HG02884 (cell line): ENCODE results near the gene ZDHHC1.
"Not testable (repeated sequence)": the region's sequence is repeated elsewhere in the genome, so short reads cannot be mapped to it uniquely, and the experiment has no call there.

Source experiments
- ATAC-seq: cut with Tn5 transposase; IDR thresholded peaks from one replicate; pipeline ENCODE4 v1.9.1; 2021; ENCODE audit warnings: mild to moderate bottlenecking, moderate library complexity; ENCODE audit not compliant: unreplicated experiment

ZDHHC1 gene

DNA sequence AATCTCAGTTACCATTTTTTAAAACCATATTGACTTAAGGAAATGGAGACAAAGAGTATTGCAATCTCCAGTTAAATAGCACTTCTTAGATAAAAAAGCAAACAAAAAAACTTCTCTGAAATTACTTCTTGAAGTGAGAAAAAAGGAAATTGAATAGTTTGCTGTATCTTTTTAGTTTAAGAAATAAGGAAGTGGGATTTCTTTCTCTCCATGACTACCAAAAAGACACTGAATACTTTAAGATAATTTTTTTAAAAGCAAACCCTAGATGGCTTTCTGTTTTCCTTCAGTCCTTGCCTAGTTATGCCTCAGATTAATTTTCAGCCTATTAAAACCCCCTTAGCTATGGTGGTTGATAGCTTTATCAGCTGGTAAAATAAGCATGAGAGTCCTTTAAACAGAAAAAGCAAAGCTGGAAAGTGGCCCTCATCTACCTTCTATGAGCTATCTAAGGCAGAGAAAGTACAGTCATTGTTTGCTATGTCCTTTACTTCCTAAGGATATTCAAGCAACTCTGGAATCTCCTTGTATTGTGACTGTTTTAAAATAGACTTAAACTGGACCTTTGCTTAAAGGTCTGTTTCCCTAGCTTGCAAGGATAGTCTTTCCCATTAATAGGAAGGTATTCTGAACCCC lies 51.6 kb downstream of the ZDHHC1 start:
- ATAC-seq, result no peak

DNA sequence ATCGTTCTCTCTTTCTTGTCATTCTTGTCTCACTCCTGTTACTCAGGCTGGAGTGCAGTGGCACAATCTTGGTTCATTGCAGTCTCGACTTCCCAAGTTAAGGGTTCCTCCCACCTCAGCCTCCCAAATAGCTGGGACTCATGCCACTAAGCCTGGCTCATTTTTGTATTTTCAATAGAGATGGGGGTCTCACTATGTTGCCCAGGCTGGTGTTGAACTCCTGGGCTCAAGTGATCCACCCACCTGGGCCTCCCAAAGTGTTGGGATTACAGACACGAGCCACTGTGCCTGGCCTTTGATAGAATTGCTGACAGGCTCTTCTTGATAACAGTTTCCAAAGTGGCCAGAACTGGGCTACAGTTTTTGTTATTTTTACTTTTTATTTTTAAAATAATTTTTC lies 55.2 kb downstream of the ZDHHC1 start:
- no peak for ATAC-seq

DNA sequence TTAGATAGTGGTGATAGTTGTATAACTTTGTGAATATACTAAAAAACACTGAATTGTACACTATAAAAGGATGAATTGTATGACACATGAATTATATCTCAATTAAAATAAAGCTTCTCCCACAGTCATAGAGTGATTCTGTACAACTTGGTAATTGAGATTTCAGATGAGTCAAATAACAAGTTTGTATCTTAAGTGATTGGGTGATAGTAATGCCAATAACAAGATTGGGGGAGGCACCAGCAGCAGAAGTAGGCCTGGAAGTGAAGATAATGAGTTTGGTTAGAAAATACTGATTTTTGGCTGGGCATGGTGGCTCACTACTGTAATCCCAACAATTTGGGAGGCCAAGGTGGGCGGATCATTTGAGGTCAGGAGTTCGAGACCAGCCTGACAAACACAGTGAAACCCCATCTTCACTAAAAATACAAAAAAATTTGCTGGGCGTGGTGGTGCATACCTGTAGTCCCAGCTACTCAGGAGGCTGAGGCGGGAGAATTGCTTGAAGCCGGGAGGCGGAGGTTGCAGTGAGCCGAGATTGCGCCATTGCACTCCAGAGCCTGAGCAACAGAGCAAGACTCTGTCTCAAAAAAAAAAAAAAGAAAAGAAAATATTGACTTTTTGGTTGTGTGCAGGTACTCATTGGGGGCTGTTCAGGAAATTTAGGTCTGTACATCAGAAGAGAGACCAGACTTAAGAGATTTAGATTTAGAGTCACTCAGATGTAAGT lies 56.6 kb downstream of the ZDHHC1 start:
- not testable (repeated sequence) for ATAC-seq

DNA sequence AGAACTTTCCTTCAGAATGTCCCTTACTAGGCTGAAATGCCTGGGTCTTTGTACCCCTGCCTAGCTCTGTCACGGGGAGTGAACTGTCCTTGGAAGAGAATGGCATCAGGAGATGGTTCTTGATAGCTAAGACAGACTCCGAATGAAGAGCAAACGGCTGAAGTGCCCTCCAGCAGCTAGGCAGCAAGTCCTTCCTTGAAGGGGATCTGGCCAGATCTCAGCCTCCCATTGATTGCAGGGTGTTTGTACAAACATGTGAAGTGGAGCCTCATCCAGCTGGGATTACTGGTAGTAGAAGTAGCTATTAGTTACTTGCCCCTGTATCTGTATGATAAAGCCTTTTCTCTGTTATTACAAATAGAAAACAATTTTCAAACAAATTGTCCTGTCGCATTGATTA lies 58.7 kb downstream of the ZDHHC1 start:
- ATAC-seq, result no peak

DNA sequence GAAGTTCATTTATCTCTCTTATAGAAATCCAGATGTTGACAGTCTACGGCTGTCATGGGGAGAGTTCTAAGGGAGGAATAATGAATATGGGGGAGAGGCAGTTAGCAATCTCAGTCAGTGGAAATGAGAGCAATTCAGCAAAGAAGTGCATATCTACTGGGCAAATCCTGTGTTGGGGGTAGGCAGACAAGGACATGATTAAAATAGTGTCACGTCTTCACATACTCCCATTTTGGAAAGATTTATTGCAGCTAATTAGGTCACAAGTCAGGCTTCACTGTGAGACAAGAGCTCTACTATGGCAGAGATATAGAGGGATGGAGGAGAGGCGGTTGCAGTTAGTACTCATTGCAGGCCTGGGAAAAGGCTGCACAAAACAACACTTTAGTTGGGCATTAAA lies 59.9 kb downstream of the ZDHHC1 start:
- no peak for ATAC-seq

DNA sequence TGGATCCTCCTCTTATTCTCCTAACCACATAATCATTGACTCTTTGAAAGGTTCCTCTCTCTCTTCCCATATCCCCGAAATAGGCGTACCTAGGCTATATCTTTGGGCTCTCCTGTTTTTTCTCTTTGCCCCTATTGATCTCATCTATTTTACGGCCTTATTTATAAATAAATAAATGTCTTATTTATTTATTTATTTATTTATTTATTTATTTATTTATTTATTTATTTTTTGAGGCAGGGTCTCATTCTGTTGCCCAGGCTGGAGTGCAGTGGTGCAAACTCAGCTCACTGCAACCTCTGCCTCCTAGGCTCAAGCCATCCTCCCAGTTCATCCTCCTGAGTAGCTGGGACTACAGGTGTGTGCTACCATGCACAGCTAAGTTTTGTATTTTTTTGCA lies 63.8 kb downstream of the ZDHHC1 start:
- ATAC-seq, result not testable (repeated sequence)

DNA sequence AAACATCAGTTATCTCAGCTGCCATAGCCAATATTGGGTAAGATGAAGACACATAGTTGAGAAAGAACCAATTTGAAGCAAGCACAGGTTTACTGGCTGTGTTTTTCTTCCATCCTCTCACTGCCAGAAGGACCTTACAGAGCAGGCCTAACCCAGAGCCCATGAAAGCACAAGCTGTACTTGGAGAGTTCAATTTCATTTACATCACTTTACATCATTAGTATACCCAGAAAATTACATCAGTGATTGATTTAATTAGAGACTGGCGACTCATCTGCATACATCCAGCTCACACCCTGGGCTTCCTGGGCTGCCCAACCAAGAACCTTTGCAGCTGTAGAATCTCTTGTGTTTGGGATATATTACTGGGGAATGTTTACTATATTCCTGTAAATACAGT lies 66.0 kb downstream of the ZDHHC1 start:
- ATAC-seq, result no peak

DNA sequence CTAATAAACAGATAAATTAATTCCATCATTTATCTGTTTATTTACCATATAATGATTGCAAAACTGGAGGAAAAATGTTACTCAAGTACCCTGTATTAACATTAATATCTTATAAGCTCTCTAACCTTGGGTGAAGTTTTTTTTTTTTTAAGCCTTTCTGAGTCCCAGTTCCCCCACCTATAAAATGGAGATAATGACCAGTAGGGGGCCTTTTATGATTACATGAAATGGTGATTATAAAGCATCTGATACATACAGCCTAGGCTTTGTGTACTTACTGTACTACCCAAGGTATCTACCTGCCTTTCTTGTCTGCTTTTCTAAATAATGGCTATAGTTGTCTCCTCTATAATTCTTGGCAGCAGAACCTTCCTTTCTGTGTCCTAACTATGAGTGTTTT lies 67.1 kb downstream of the ZDHHC1 start:
- ATAC-seq, result no peak

DNA sequence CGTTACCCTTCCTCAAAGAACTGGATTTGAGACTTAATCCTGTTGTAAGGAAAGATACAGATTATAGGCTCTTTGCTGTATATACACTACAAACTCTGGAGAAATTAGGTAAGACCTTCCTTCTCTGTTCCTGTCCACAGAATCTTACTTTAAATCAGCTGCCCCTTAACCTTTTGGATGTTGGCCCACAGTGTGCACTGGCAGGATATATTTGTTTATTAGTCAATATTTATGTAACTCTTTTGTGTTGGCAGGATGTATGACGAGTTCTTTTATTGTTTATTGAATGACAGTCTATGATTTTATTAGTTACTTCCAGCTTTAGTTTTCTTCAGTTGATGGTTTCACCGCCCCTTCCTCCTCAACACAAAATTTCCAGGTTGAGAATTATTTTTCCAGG lies 69.9 kb downstream of the ZDHHC1 start:
- ATAC-seq, result no peak

DNA sequence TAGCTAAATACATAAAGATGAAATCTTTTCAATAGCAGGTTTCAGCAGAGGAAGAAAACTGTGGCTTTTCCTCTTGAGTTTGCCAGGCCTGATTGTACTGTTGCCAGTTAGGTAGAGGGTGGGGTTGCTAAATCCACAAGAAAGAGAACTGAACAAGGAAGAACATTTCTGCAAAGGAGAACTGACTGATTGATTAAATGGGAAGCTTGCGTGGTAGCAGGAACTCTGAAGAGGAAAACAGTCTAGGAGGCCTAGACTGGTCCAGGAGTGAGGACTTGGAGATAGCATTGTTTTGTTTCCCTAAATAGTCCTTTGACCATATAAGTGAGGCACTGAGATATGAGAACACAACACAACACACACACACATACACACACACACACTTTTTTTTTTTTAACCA lies 70.9 kb downstream of the ZDHHC1 start:
- no peak for ATAC-seq
